HG03378 (cell line): Measurements from ENCODE around the gene HSPB6.

Experiments used
- ATAC-seq: cut with Tn5 transposase; IDR thresholded peaks from one replicate; pipeline ENCODE4 v1.9.1; 2021; ENCODE audit warnings: mild to moderate bottlenecking, moderate library complexity; ENCODE audit not compliant: unreplicated experiment

Gene HSPB6

GRCh38 chr19:35767288-35768081 lies 10.7 kb upstream of the HSPB6 start:
- ATAC-seq = no peak

GRCh38 chr19:35766571-35767104 lies 9.8 kb upstream of the HSPB6 start:
- no peak for ATAC-seq

GRCh38 chr19:35764432-35765315 lies 7.8 kb upstream of the HSPB6 start:
- ATAC-seq = no peak

- ATAC-seq = no peak
Observed at GRCh38 chr19:35760711-35761349, 4.0 kb upstream of the HSPB6 start.

GRCh38 chr19:35759697-35760096 lies 2.9 kb upstream of the HSPB6 start:
- ATAC-seq = no peak

GRCh38 chr19:35757749-35758608 lies 1.1 kb upstream of the HSPB6 start, which contains the start of gene PROSER3:
PROSER3 (plus strand) TSS chr19:35758176; CDS start chr19:35758216, 40 bp downstream.
- peak; percentile 94 for ATAC-seq

- peak; percentile 2 for ATAC-seq
Observed at GRCh38 chr19:35757231-35757748, 461 bp upstream of the HSPB6 start.

- no peak for ATAC-seq
Observed at GRCh38 chr19:35755550-35756376, 1.1 kb downstream of the HSPB6 start.

GRCh38 chr19:35755131-35755549 lies 1.7 kb downstream of the HSPB6 start:
- ATAC-seq = no peak

- no peak for ATAC-seq
Observed at GRCh38 chr19:35754370-35755130, 2.3 kb downstream of the HSPB6 start.

- ATAC-seq = no peak
Observed at GRCh38 chr19:35753634-35754369, 3.0 kb downstream of the HSPB6 start.

GRCh38 chr19:35752746-35753350 lies 4.0 kb downstream of the HSPB6 start:
- no peak for ATAC-seq

GRCh38 chr19:35751839-35752745 lies 4.7 kb downstream of the HSPB6 start:
- ATAC-seq = no peak

GRCh38 chr19:35750167-35750566 lies 6.7 kb downstream of the HSPB6 start:
- ATAC-seq = no peak

- ATAC-seq = peak; percentile 72
Observed at GRCh38 chr19:35748106-35749020, 8.5 kb downstream of the HSPB6 start, which contains the start of gene LIN37. LIN37 (plus strand) TSS chr19:35748576; CDS start chr19:35748725, 149 bp downstream.
